Fibroblast of skin of left quadriceps (primary cell): ENCODE results near the gene MMP15.
"Not testable (repeated sequence)": the region's sequence is repeated elsewhere in the genome, so short reads cannot be mapped to it uniquely, and the experiment has no call there.

ENCODE experiments used
- DNase-seq, 2 experiments: peaks; one replicate each; pipeline ENCODE4 v3.0.0-alpha.2; 2013; ENCODE audit warnings: low read depth in 2 of 2

The MMP15 gene

DNA sequence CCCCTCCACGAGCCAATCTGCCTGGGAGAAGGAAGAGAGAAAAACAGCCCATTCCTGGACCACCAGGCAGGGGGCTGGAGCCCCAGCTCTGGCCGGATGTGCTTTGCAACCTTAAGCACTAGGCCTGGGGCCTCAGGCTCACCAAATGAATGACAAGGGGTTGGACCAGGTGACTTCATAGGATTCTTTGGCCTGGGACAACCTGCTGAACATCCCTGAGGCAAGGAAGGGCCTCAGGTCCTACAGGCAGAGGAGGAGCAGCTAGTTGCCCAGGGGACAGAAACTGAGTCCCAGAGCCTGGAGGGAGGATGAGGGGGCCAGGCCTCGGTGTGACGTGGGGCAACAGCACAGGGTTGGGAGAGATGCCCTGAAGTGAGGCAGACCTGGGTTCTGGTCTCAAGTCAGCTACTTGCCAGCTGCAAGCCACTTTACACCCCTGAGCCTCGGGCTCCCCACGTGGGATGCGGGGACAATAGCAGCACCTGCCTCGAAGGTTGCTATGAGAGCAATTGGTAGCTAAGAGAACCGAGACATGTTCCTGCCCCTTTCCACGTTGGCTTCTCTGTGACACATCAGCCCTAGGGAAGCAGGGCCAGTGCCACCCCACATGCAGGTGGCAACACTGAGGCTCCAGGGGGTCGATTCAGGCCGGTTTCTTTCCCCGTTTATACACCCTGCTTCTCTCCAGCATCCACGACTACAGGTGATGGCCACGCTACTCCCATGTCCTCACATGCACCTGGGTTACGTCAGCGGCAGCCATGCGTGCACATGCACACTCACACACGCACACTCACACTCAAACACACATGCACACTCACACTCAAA, 61.0 kb downstream of the MMP15 start:
- no peak for DNase-seq

GRCh38 chr16:58087209-58087913, 61.8 kb downstream of the MMP15 start:
- DNase-seq = no peak

DNA sequence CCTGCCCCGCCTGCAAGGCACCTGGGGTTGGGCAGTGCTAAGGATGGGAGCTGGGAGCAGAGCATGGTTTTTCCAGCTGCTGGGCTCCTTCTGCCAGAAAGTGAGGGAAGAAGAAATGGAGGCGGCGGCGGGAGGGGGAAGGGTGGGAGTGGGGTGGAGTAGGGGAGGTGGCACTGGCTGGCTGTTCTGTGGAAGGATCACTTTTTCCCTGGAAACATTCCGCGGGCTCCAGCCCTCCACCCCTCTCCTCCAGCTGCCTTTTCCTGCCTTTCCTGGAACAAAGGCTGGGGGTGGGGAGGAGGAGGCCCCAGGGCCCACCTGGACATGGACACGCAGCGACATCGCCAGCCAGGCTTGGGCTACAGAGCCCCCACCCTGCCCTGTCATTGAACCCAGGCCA, 62.5 kb downstream of the MMP15 start:
- no peak for DNase-seq

DNA sequence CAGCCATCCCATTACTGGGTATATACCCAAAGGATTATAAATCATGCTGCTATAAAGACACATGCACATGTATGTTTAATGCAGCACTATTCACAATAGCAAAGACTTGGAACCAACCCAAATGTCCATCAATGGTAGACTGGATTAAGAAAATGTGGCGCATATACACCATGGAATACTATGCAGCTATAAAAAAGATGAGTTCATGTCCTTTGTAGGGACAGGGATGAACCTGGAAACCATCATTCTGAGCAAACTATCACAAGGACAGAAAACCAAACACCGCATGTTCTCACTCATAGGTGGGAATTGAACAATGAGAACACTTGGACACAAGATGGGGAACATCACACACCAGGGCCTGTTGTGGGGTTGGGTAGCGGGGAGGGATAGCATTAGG, 64.8 kb downstream of the MMP15 start:
- DNase-seq = not testable (repeated sequence)

GRCh38 chr16:58094026-58094425, 68.5 kb downstream of the MMP15 start:
- DNase-seq = no peak

DNA sequence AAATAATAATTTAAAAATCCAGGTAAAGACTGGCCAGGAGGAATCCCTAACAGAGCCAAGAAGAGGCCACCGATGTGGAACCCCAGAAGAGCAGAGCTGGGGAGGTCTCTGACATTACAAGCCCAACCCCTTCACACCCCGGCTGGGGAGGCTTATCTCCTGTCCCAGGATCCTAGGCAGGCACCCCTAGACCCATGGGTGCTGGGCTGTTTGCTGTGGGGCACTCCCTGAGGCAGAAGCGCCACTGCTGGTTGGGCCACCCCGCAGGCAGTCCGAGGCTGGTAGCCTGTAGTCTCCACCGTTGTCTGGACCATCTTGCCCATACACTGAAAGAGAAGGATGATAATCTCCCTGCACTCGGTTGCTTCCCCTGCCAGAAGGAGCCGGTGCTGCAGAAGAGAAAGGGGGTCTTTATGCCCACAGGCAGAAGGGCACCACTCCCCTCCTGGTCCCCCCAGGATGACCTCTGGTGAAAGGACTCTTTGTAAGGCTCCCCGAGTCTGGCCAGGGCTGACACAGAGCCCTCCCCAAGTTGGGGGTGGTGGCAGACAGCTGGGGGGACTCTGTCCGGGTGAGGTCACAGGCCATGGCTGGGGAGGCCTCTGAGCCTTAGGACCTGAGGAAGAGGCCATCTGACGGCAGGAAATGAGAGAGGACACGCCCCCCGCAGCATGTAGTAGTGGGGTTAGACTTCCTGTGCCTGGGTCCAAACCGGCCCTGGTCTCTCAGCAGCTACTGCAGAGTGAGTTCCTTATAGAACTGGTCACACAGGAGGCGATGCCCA, 69.4 kb downstream of the MMP15 start:
- DNase-seq = no peak

GRCh38 chr16:58095575-58095960, 70.0 kb downstream of the MMP15 start:
- DNase-seq = not testable (repeated sequence)

- DNase-seq = no peak
Measured at GRCh38 chr16:58096249-58096648, 70.7 kb downstream of the MMP15 start.
